H1 (cell line): ENCODE measurements around the gene FOXN3. TPM values are rescaled to one million over a fixed set of nuclear protein-coding genes. Genes with fewer than 3 reads are reported as not detected.
A peak's percentile ranks its signal among the peaks of the same experiment; 100 is the strongest.

Experiments
- CTCF ChIA-PET: fragments of 300-600 bp; sonication (Branson Sonifier 250); formaldehyde crosslinking; loops from one replicate; lab custom pipeline; 2021; ENCODE audit not compliant: partially characterized antibody; lab: Charles Lee
- POLR2A ChIA-PET: fragments of 300-600 bp; sonication (Branson Sonifier 250); formaldehyde crosslinking; loops from one replicate; lab custom pipeline; 2021; ENCODE audit warnings: inconsistent platforms; ENCODE audit not compliant: partially characterized antibody; lab: Charles Lee
- DNase-seq, 2 experiments: peaks; one replicate each; pipeline versions ENCODE4 v3.0.0 to v3.0.0-alpha.2; 2010 to 2022; ENCODE audit warnings: low spot score in 2 of 2, low read depth in 1 of 2, mixed read lengths in 1 of 2
- FAIRE-seq: peaks from 2 replicates; lab custom pipeline; 2011; peaks lifted over from hg19 to GRCh38; lab: Jason Lieb, UNC
- H2AFZ ChIP-seq: 2 replicates; pipeline ENCODE4 v1.8.1; 2012; ENCODE audit warnings: low read length, inconsistent platforms
- H2AK5ac ChIP-seq: 2 replicates; pipeline ENCODE4 v1.6.1; 2013; ENCODE audit warnings: low read depth, low read length
- H2BK120ac ChIP-seq: replicated peaks from 2 replicates; pipeline ENCODE3; 2013; ENCODE audit warnings: low read depth, low read length, inconsistent platforms
- H2BK12ac ChIP-seq: 2 replicates; pipeline ENCODE4 v1.6.1; 2013; ENCODE audit warnings: low read depth, low read length
- H2BK15ac ChIP-seq: 2 replicates; pipeline ENCODE4 v1.6.1; 2013; ENCODE audit warnings: low read length
- H2BK20ac ChIP-seq: 2 replicates; pipeline ENCODE4 v1.6.1; 2013; ENCODE audit warnings: low read length
- H2BK5ac ChIP-seq: 2 replicates; pipeline ENCODE4 v1.6.1; 2013; ENCODE audit warnings: low read depth, low read length
- H3K14ac ChIP-seq: 2 replicates; pipeline ENCODE4 v1.6.1; 2013; ENCODE audit warnings: inconsistent platforms; ENCODE audit not compliant: insufficient read length
- H3K18ac ChIP-seq: 2 replicates; pipeline ENCODE4 v1.6.1; 2013; ENCODE audit warnings: low read length; ENCODE audit errors: extremely low read depth
- H3K23ac ChIP-seq: 2 replicates; pipeline ENCODE4 v1.6.1; 2013; ENCODE audit warnings: inconsistent platforms; ENCODE audit not compliant: insufficient read length
- H3K23me2 ChIP-seq: 2 replicates; pipeline ENCODE4 v1.6.1; 2013; ENCODE audit warnings: low read depth, low read length
- H3K27ac ChIP-seq: 2 replicates; pipeline ENCODE4 v1.6.1; 2011; ENCODE audit warnings: low read depth, low read length, inconsistent platforms
- H3K27me3 ChIP-seq, 4 experiments: replicated peaks in 1 of 4; 1 replicate in 1 of 4; 2 replicates in 3 of 4; pipeline versions ENCODE4 v1.6.1 to v1.8.1; 2011 to 2013; ENCODE audit warnings: low read length in 3 of 4, mild to moderate bottlenecking in 3 of 4, inconsistent platforms in 2 of 4, mixed read lengths in 2 of 4, moderate library complexity in 1 of 4; ENCODE audit not compliant: control insufficient read depth in 3 of 4, insufficient read depth in 3 of 4; ENCODE audit errors: extremely low read depth in 1 of 4
- H3K36me3 ChIP-seq, 4 experiments: 2 replicates each; pipeline versions ENCODE4 v1.6.1 to v1.8.1; 2011 to 2013; ENCODE audit warnings: mild to moderate bottlenecking in 4 of 4, low read length in 3 of 4, moderate library complexity in 2 of 4, control low read depth in 1 of 4, inconsistent platforms in 1 of 4; ENCODE audit not compliant: insufficient read depth in 4 of 4, control insufficient read depth in 2 of 4
- H3K4ac ChIP-seq: replicated peaks from 2 replicates; pipeline ENCODE3; 2013; ENCODE audit warnings: low read length, low read depth, mixed read lengths, inconsistent platforms; ENCODE audit not compliant: insufficient read length
- H3K4me1 ChIP-seq, 4 experiments: replicated peaks in 1 of 4; 1 replicate in 1 of 4; 2 replicates in 3 of 4; pipeline versions ENCODE4 v1.6.1 to v1.8.1; 2011 to 2013; ENCODE audit warnings: low read length in 3 of 4, inconsistent platforms in 2 of 4, mixed read lengths in 1 of 4; ENCODE audit not compliant: insufficient read depth in 4 of 4, control insufficient read depth in 3 of 4
- H3K4me2 ChIP-seq, 2 experiments: 2 replicates each; pipeline versions ENCODE4 v1.6.1 to v1.8.1; 2011 to 2013; ENCODE audit warnings: low read depth in 2 of 2, low read length in 2 of 2, control low read depth in 1 of 2, inconsistent platforms in 1 of 2, mild to moderate bottlenecking in 1 of 2; ENCODE audit not compliant: insufficient read depth in 1 of 2
- H3K4me3 ChIP-seq, 4 experiments: fragments of 200-600, 300-600 bp in 1 of 4; sonication (generic), shearing (Covaris generic), sonication (Bioruptor Twin) in 1 of 4; 2 replicates each; pipeline versions ENCODE4 v1.5.1 to v1.8.1; 2011 to 2016; ENCODE audit warnings: low read length in 4 of 4, low read depth in 3 of 4, control low read depth in 2 of 4, inconsistent platforms in 2 of 4, mild to moderate bottlenecking in 2 of 4, mixed read lengths in 1 of 4, moderate library complexity in 1 of 4; ENCODE audit not compliant: insufficient read depth in 2 of 4; ENCODE audit errors: extremely low read depth in 1 of 4
- H3K56ac ChIP-seq: replicated peaks from 2 replicates; pipeline ENCODE3; 2013; ENCODE audit warnings: low read depth, mild to moderate bottlenecking, mixed read lengths, low read length, inconsistent platforms; ENCODE audit not compliant: insufficient read length
- H3K79me1 ChIP-seq: 2 replicates; pipeline ENCODE4 v1.6.1; 2013; ENCODE audit warnings: low read depth, low read length, control low read depth
- H3K79me2 ChIP-seq, 2 experiments: 2 replicates each; pipeline versions ENCODE4 v1.6.1 to v1.8.1; 2012 to 2013; ENCODE audit warnings: low read length in 2 of 2, mild to moderate bottlenecking in 2 of 2, inconsistent platforms in 1 of 2; ENCODE audit not compliant: insufficient read depth in 2 of 2, control insufficient read depth in 1 of 2
- H3K9ac ChIP-seq, 4 experiments: replicated peaks in 1 of 4; 1 replicate in 1 of 4; 2 replicates in 3 of 4; pipeline versions ENCODE4 v1.6.1 to v1.8.1; 2011 to 2013; ENCODE audit warnings: low read depth in 3 of 4, low read length in 3 of 4, control low read depth in 2 of 4, mild to moderate bottlenecking in 2 of 4, moderate library complexity in 2 of 4, inconsistent platforms in 1 of 4; ENCODE audit errors: extremely low read depth in 1 of 4
- H3K9me3 ChIP-seq, 2 experiments: 2 replicates each; pipeline versions ENCODE4 v1.6.1 to v1.8.1; 2012 to 2013; ENCODE audit warnings: mild to moderate bottlenecking in 2 of 2, moderate library complexity in 2 of 2, control low read depth in 1 of 2, inconsistent platforms in 1 of 2, low read depth in 1 of 2, low read length in 1 of 2, mixed read lengths in 1 of 2; ENCODE audit not compliant: insufficient read depth in 2 of 2
- H4K20me1 ChIP-seq, 2 experiments: replicated peaks in 1 of 2; 2 replicates each; pipeline versions ENCODE3 to v1.8.1; 2011 to 2013; ENCODE audit warnings: inconsistent platforms in 2 of 2, low read length in 2 of 2, mild to moderate bottlenecking in 1 of 2; ENCODE audit not compliant: insufficient read depth in 2 of 2, control insufficient read depth in 1 of 2
- H4K5ac ChIP-seq: 2 replicates; pipeline ENCODE4 v1.6.1; 2013; ENCODE audit warnings: low read length, low read depth, mixed read lengths, inconsistent platforms; ENCODE audit not compliant: insufficient read length
- H4K8ac ChIP-seq: 2 replicates; pipeline ENCODE4 v1.8.0; 2013; ENCODE audit warnings: mild to moderate bottlenecking, moderate library complexity, low read length, inconsistent platforms; ENCODE audit not compliant: insufficient read depth; ENCODE audit errors: extremely low read depth
- H4K91ac ChIP-seq: replicated peaks from 2 replicates; pipeline ENCODE3; 2013; ENCODE audit warnings: low read length, mixed read lengths, inconsistent platforms; ENCODE audit not compliant: insufficient read length
- ASH2L ChIP-seq: fragments of 200-600, 300-600 bp; sonication (generic); IDR thresholded peaks from one replicate; pipeline ENCODE4 v1.7.1; 2017; ENCODE audit warnings: low read length
- CHD2 ChIP-seq: IDR thresholded peaks from 2 replicates; pipeline ENCODE4 v1.6.1; 2012; ENCODE audit warnings: low read length, improper control_type of control experiment
- CREB1 ChIP-seq: IDR thresholded peaks from 2 replicates; pipeline ENCODE4 v1.6.1; 2012; ENCODE audit warnings: inconsistent platforms
- EP300 ChIP-seq, 2 experiments: IDR thresholded peaks; 1 replicate in 1 of 2; 2 replicates in 1 of 2; pipeline ENCODE4 v1.6.1; 2011 to 2012; ENCODE audit warnings: low read depth in 2 of 2, low read length in 2 of 2, mild to moderate bottlenecking in 2 of 2, borderline replicate concordance in 1 of 2, inconsistent platforms in 1 of 2, moderate library complexity in 1 of 2
- HDAC6 ChIP-seq: IDR thresholded peaks from one replicate; pipeline ENCODE4 v1.7.1; 2012; ENCODE audit warnings: low read depth, mild to moderate bottlenecking, inconsistent platforms, low read length, moderate library complexity
- NANOG ChIP-seq: IDR thresholded peaks from 2 replicates; pipeline ENCODE4 v1.6.1; 2011; ENCODE audit warnings: low read length, low read depth, mild to moderate bottlenecking, inconsistent platforms; ENCODE audit not compliant: insufficient read depth, poor library complexity, severe bottlenecking
- RNF2 ChIP-seq: fragments of 200-900, 300-1000 bp; sonication (generic); IDR thresholded peaks from 2 replicates; pipeline ENCODE4 v1.7.1; 2016; ENCODE audit warnings: borderline replicate concordance, low read depth, mild to moderate bottlenecking, antibody characterized with exemption, low read length; ENCODE audit not compliant: poor library complexity, severe bottlenecking; ENCODE audit errors: missing control alignments
- SUZ12 ChIP-seq: fragments of 200-600 bp; sonication (generic); IDR thresholded peaks from 2 replicates; pipeline ENCODE4 v1.6.1; 2012; ENCODE audit warnings: mild to moderate bottlenecking, inconsistent platforms, low read length, moderate library complexity, mixed read lengths
- YY1 ChIP-seq: IDR thresholded peaks from 2 replicates; pipeline ENCODE4 v1.6.1; 2011; ENCODE audit warnings: low read depth, mild to moderate bottlenecking, low read length
- WGBS, 2 experiments: shearing (Covaris generic) in 1 of 2; methylation state at CpG; one replicate each; pipeline versions ENCODE4 v1.1.6 to v1.1.7; 2013 to 2015; ENCODE audit warnings: low lambda C conversion rate in 2 of 2, mixed read lengths in 2 of 2, inconsistent platforms in 1 of 2, low coverage in 1 of 2, missing lambda C conversion rate in 1 of 2; ENCODE audit not compliant: insufficient replicate concordance in 2 of 2, insufficient coverage in 1 of 2, insufficient read length in 1 of 2; ENCODE audit errors: extremely low coverage in 1 of 2, missing lambda C conversion rate in 1 of 2; 5-methylcytosine and 5-hydroxymethylcytosine counted together
- polyA plus RNA-seq, 7 experiments: library from polyadenylated mRNA; depleted of rRNA in 3 of 7; stranded (reverse) in 5 of 7; unstranded in 2 of 7; fragments of >200 nt in 5 of 7; fragments of 200-250 nt in 2 of 7; gene quantifications; 1 replicate in 5 of 7; 2 replicates in 1 of 7; 4 replicates in 1 of 7; pipeline versions ENCODE4 v1.2.1 to v1.2.3, GENCODE V29; 2011 to 2013; ENCODE audit warnings: missing spikeins in 2 of 7, mixed read lengths in 2 of 7
- total RNA-seq: library from RNA; stranded (reverse); fragmentation: NEBNext Ultra II Directional; extraction: Animal tissue kit (Norgen Biotek cat#: 25700); gene quantifications from 2 replicates; pipeline ENCODE4 v1.2.1, GENCODE V29; 2021
- TF ChIP-seq, protein P1 (sequence below): IDR thresholded peaks from 2 replicates; pipeline ENCODE4 v1.6.1; 2011; ENCODE audit warnings: low read depth, mild to moderate bottlenecking, low read length; ENCODE audit not compliant: insufficient read depth
- TF ChIP-seq, protein P2 (sequence below): IDR thresholded peaks from 2 replicates; pipeline ENCODE4 v1.6.1; 2012; ENCODE audit warnings: low read length, inconsistent platforms

FOXN3 gene
- total and polyA plus RNA-seq, 2 of the 8 experiments (the other 6 are each of a cell fraction or from before 2014, with no cell fraction given): 52.6 to 178 TPM

DNA sequence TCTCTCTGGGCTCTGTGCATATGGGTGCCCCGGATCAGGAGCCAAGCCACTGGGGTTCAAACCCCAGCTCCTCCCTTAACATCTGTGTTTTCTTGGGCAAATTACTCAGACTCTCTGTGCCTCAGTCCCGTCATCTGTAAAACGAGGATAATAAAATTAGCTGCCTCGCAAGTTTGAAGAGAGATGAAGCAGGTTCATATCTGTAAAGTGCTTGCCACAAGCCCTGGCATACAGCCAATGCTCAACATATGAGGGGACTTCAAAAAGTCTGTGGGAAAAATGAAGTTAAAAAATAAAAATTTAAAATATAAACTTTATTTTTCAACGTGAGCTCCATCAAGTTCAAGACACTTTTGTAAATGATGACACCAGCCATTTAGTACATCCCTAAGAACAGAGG lies 276.7 kb downstream of the FOXN3 start:
- Histone ChIP-seq H4K91ac (no peak overlapping the region), H3K4me1 (peaks cover 5 to 14% (median 9%) of the 10 kb centered on the region in 4 experiments; a peak in 5 of 7 replicates), H3K23ac (no peak overlapping the region), H3K4me2 (peak overlapping the region; percentile 38 to 59; a peak in 3 of 4 replicates), H3K4me3 (peak overlapping the region in 1 of 4 experiments; percentile 40; a peak in 1 of 8 replicates), H3K4ac (no peak overlapping the region), H3K9ac (no peak overlapping the region), H3K27me3 (no peaks in the 10 kb centered on the region; a peak in 1 of 7 replicates), H4K20me1 (no peaks in the 10 kb centered on the region), H4K8ac (no peak overlapping the region), H2BK12ac (no peak overlapping the region), H3K36me3 (no peaks in the 10 kb centered on the region; a peak in 1 of 8 replicates), H2BK20ac (no peak overlapping the region), H3K56ac (no peak overlapping the region), H4K5ac (no peak overlapping the region), H3K9me3 (no peaks in the 10 kb centered on the region), H2BK15ac (no peak overlapping the region), H3K27ac (no peak overlapping the region), H2AK5ac (no peak overlapping the region), H3K18ac (peak overlapping the region; percentile 16; the same call in 1 of the 2 replicates), H2AFZ (no peak overlapping the region), H3K23me2 (no peaks in the 10 kb centered on the region; the same call in 1 of the 2 replicates), H2BK120ac (no peak overlapping the region), H3K79me2 (no peaks in the 10 kb centered on the region), H2BK5ac (no peak overlapping the region), H3K79me1 (no peaks in the 10 kb centered on the region), H3K14ac (no peak overlapping the region)
- CTCF ChIA-PET: interaction anchor here (1.0 to 1.9 kb wide), 4 partner anchors 14 to 708 kb away, joined by 3 to 9 read pairs (median 4); no protein-coding TSS in a partner anchor
- FAIRE-seq (no peak), DNase-seq (no peak)
- 67% methylated on average over 5 of the region's 5 CpGs; no CpG with 5 or more reads in 1 of the 2 experiments for WGBS, 2 experiments
- POLR2A ChIA-PET: interaction anchor here (0.7 to 1.7 kb wide), 5 partner anchors 14 to 156 kb away, joined by 3 to 8 read pairs (median 3); no protein-coding TSS in a partner anchor
- TF ChIP-seq YY1 (no peak), RNF2 (no peak), CHD2 (no peak), EP300 (IDR thresholded peaks at IDR 0.05; ENCODE audit: borderline replicate concordance in 1 of 2, low read depth in 2 of 2, low read length in 2 of 2) (no peak), ASH2L (no peak), NANOG (no peak), CREB1 (no peak), SUZ12 (no peak), HDAC6 (no peak)
- TF ChIP-seq, protein P1, sequence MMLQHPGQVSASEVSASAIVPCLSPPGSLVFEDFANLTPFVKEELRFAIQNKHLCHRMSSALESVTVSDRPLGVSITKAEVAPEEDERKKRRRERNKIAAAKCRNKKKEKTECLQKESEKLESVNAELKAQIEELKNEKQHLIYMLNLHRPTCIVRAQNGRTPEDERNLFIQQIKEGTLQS: no peak
- TF ChIP-seq, protein P2, sequence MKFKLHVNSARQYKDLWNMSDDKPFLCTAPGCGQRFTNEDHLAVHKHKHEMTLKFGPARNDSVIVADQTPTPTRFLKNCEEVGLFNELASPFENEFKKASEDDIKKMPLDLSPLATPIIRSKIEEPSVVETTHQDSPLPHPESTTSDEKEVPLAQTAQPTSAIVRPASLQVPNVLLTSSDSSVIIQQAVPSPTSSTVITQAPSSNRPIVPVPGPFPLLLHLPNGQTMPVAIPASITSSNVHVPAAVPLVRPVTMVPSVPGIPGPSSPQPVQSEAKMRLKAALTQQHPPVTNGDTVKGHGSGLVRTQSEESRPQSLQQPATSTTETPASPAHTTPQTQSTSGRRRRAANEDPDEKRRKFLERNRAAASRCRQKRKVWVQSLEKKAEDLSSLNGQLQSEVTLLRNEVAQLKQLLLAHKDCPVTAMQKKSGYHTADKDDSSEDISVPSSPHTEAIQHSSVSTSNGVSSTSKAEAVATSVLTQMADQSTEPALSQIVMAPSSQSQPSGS: no peak
